ENCODE measurements around the gene COL4A2.

DNA sequence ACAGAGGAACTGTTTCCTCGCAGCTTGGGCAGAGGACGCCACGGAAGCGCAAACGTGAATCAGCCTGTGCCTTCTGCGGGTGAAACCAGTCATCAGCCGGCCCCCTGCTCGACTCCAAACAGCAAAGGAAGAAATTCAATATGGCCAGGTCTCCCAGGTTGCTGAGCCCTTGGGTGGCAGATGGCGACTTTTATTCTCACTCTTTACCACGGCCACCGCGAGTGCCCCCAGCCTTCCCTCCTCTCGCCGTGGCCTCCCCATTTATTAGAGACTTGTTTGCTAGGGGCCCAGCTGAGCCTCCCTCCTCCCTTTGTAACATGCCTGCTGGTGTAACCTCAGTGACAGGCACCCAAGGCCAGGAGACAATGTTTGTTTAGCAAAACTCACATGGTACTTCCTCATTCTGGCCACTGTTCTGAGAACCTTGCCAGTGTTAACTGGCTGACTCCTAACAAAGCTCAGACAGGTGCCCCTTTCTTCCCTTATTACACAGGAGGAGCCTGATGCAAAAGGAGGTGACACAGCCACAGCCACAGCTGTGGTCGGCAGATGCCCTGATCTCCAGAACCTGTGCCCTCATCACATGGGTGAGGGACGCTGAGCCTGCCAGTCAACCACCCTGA, 248.6 kb downstream of the COL4A2 start:
- TF ChIP-seq POLR2A (IDR thresholded peaks at IDR 0.05; ENCODE audit: low read depth, low read length) (no peak), TAF1 (IDR thresholded peaks at IDR 0.05; ENCODE audit: borderline replicate concordance, low read depth, low read length) (no peak)
